Pulmonary artery endothelial cell (primary cell): ENCODE measurements around the gene GPLD1. TPM values are rescaled to one million over a fixed set of nuclear protein-coding genes. Genes with fewer than 3 reads are reported as not detected.
"Not testable (repeated sequence)": the region's sequence is repeated elsewhere in the genome, so short reads cannot be mapped to it uniquely, and the experiment has no call there.

Experiments
- DNase-seq: peaks from one replicate; pipeline ENCODE4 v3.0.0-alpha.2; 2011; ENCODE audit warnings: low read depth, low spot score
- total RNA-seq: library from RNA; depleted of rRNA; stranded (reverse); fragments of >200 nt; gene quantifications from 2 replicates; pipeline ENCODE4 v1.2.3, GENCODE V29; 2014

The GPLD1 gene
- total RNA-seq, 1 donor from 2014 or later = not detected

GRCh38 chr6:24415753-24416152 lies 73.6 kb downstream of the GPLD1 start:
- no peak for DNase-seq

- not testable (repeated sequence) for DNase-seq
Measured at GRCh38 chr6:24414531-24414930, 74.8 kb downstream of the GPLD1 start.

GRCh38 chr6:24412294-24412693 lies 77.1 kb downstream of the GPLD1 start:
- DNase-seq = no peak

- no peak for DNase-seq
Measured at GRCh38 chr6:24410622-24411021, 78.8 kb downstream of the GPLD1 start.

- DNase-seq = no peak
Measured at GRCh38 chr6:24408719-24409410, 80.5 kb downstream of the GPLD1 start.

- no peak for DNase-seq
Measured at GRCh38 chr6:24405262-24405661, 84.1 kb downstream of the GPLD1 start.

GRCh38 chr6:24403501-24403824 lies 85.9 kb downstream of the GPLD1 start:
- no peak for DNase-seq

GRCh38 chr6:24402697-24403500 lies 86.5 kb downstream of the GPLD1 start, which contains the start of gene MRS2:
Gene MRS2 (plus strand): TSS chr6:24402936. CDS start chr6:24403047, 111 bp downstream.
- peak; percentile 37 for DNase-seq

GRCh38 chr6:24401458-24401857 lies 87.9 kb downstream of the GPLD1 start:
- no peak for DNase-seq

GRCh38 chr6:24400045-24401039 lies 89.0 kb downstream of the GPLD1 start:
- not testable (repeated sequence) for DNase-seq

GRCh38 chr6:24397631-24398030 lies 91.7 kb downstream of the GPLD1 start:
- DNase-seq = no peak

- DNase-seq = no peak
Measured at GRCh38 chr6:24396824-24397223, 92.6 kb downstream of the GPLD1 start.

- DNase-seq = no peak
Measured at GRCh38 chr6:24394780-24395437, 94.5 kb downstream of the GPLD1 start.

GRCh38 chr6:24394061-24394779 lies 95.2 kb downstream of the GPLD1 start:
- DNase-seq = no peak

GRCh38 chr6:24391756-24392405 lies 97.5 kb downstream of the GPLD1 start:
- DNase-seq = no peak

- DNase-seq = no peak
Measured at GRCh38 chr6:24391208-24391607, 98.2 kb downstream of the GPLD1 start.

- no peak for DNase-seq
Measured at GRCh38 chr6:24387818-24388217, 101.6 kb downstream of the GPLD1 start.

- DNase-seq = no peak
Measured at GRCh38 chr6:24385536-24386269, 103.7 kb downstream of the GPLD1 start.
